ENCODE results near the gene TMEM255B. TPM values are rescaled to one million over a fixed set of nuclear protein-coding genes. Genes with fewer than 3 reads are reported as not detected.

The TMEM255B gene
- polyA plus RNA-seq, 3 donors: 5.1 to 7.5 (median 5.9) TPM

DNA sequence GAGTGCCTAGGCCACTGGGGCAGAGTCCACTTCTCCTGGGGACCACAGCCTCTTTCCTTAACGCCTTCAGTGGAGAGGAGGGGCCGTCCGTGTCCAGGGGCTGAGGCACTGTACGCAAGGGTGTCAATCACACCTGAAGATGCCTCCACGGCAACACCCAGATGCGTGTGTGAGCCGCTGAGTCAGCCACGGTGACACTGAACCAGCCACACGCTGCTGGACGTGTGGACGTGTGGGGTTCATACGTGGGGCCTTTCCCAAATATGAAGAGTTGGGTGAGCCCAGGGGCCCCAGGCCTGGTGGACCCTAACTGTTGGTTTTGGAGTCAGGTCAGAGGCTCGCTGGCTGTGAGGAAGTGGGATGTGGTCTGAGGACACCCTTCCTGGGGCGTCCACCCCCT is 51.6 kb downstream of the TMEM255B start:
- intact Hi-C loops (cut with micrococcal nuclease): no loop called here
- no peak overlapping the region for H3K4me3 ChIP-seq (replicated peaks in 1 of 3; ENCODE audit: low read depth in 2 of 3, low read length in 3 of 3)
- Mint-ChIP-seq H3K36me3 (peaks cover 0 to 2% of the 10 kb centered on the region in 2 donors), H3K4me1 (peaks cover 6% of the 10 kb centered on the region), H3K4me3 (no peak overlapping the region), H3K9me3 (peaks cover 53 to 90% (median 71%) of the 10 kb centered on the region in 7 donors), H3K27me3 (ENCODE audit: low read depth in 3 of 3) (peaks cover 0 to 3% (median 3%) of the 10 kb centered on the region in 3 donors), H3K27ac (no peak overlapping the region)
- H3K36me3 ChIP-seq (replicated peaks in 1 of 2; ENCODE audit: control insufficient read depth in 1 of 2, insufficient read depth in 2 of 2, low read length in 2 of 2): no peaks in the 10 kb centered on the region
- no peak overlapping the region for H2AFZ ChIP-seq (ENCODE audit: insufficient read depth, low read depth, low read length, poor library complexity, severe bottlenecking)
- no peaks in the 10 kb centered on the region for H3K27me3 ChIP-seq (ENCODE audit: control insufficient read depth in 2 of 2, insufficient read depth in 2 of 2, low read length in 2 of 2)
- WGBS (ENCODE audit: insufficient coverage): 99% methylated on average over 13 of the region's 14 CpGs
- H3K9ac ChIP-seq (ENCODE audit: insufficient read depth, low read length, poor library complexity, severe bottlenecking): no peak overlapping the region
- peaks cover 51 to 94% of the 10 kb centered on the region in 2 donors for H3K9me3 ChIP-seq (replicated peaks in 1 of 2; ENCODE audit: control insufficient read depth in 1 of 2, insufficient read depth in 1 of 2, low read length in 2 of 2)
- H4K20me1 ChIP-seq (ENCODE audit: insufficient read depth, low read length): no peaks in the 10 kb centered on the region
- H3K27ac ChIP-seq (ENCODE audit: low read depth in 1 of 2, low read length in 2 of 2): no peak overlapping the region
- peaks cover 4 to 6% of the 10 kb centered on the region in 2 donors for H3K4me1 ChIP-seq (ENCODE audit: control insufficient read depth in 1 of 2, insufficient read depth in 2 of 2, low read length in 2 of 2)
- no peak overlapping the region for H3K4me2 ChIP-seq (replicated peaks; ENCODE audit: extremely low read depth, low read length, poor library complexity, severe bottlenecking)
- TF ChIP-seq CTCF (IDR thresholded peaks at IDR 0.05): no peak
- H3K79me2 ChIP-seq (ENCODE audit: insufficient read depth, low read length): no peaks in the 10 kb centered on the region
- no peak for DNase-seq

- H3K27me3 ChIP-seq (ENCODE audit: control insufficient read depth in 2 of 2, insufficient read depth in 2 of 2, low read length in 2 of 2): no peaks in the 10 kb centered on the region
- no peak overlapping the region for H3K9ac ChIP-seq (ENCODE audit: insufficient read depth, low read length, poor library complexity, severe bottlenecking)
- Mint-ChIP-seq H3K36me3 (peaks cover 5 to 6% of the 10 kb centered on the region in 2 donors), H3K27ac (no peak overlapping the region), H3K27me3 (ENCODE audit: low read depth in 3 of 3) (peaks cover 0 to 4% (median 3%) of the 10 kb centered on the region in 3 donors), H3K4me1 (peaks cover 12% of the 10 kb centered on the region), H3K9me3 (peaks cover 54 to 90% (median 72%) of the 10 kb centered on the region in 7 donors), H3K4me3 (no peak overlapping the region)
- no peak overlapping the region for H3K27ac ChIP-seq (ENCODE audit: low read depth in 1 of 2, low read length in 2 of 2)
- no peak for DNase-seq
- H3K79me2 ChIP-seq (ENCODE audit: insufficient read depth, low read length): no peaks in the 10 kb centered on the region
- no peaks in the 10 kb centered on the region for H3K36me3 ChIP-seq (replicated peaks in 1 of 2; ENCODE audit: control insufficient read depth in 1 of 2, insufficient read depth in 2 of 2, low read length in 2 of 2)
- H3K4me3 ChIP-seq (replicated peaks in 1 of 3; ENCODE audit: low read depth in 2 of 3, low read length in 3 of 3): no peak overlapping the region
- no peak overlapping the region for H2AFZ ChIP-seq (ENCODE audit: insufficient read depth, low read depth, low read length, poor library complexity, severe bottlenecking)
- intact Hi-C loops (cut with micrococcal nuclease): no loop called here
- peaks cover 10 to 13% of the 10 kb centered on the region in 2 donors for H3K4me1 ChIP-seq (ENCODE audit: control insufficient read depth in 1 of 2, insufficient read depth in 2 of 2, low read length in 2 of 2)
- peaks cover 51 to 90% of the 10 kb centered on the region in 2 donors for H3K9me3 ChIP-seq (replicated peaks in 1 of 2; ENCODE audit: control insufficient read depth in 1 of 2, insufficient read depth in 1 of 2, low read length in 2 of 2)
- no peak overlapping the region for H3K4me2 ChIP-seq (replicated peaks; ENCODE audit: extremely low read depth, low read length, poor library complexity, severe bottlenecking)
- H4K20me1 ChIP-seq (ENCODE audit: insufficient read depth, low read length): no peaks in the 10 kb centered on the region
- WGBS (ENCODE audit: insufficient coverage): 97% methylated on average over 16 of the region's 30 CpGs
- TF ChIP-seq CTCF (IDR thresholded peaks at IDR 0.05): no peak
Measured at GRCh38 chr13:113811081-113811928, 52.3 kb downstream of the TMEM255B start.

All from CD14-positive monocyte (primary cell).